SH-SY5Y (cell line): ENCODE measurements around the gene RSBN1L.

Experiments used
- GATA2 ChIP-seq: IDR thresholded peaks from 2 replicates; pipeline ENCODE4 v1.6.1; 2011; ENCODE audit warnings: mild to moderate bottlenecking, low read depth, low read length
- GATA3 ChIP-seq: IDR thresholded peaks from 2 replicates; pipeline ENCODE4 v1.6.1; 2011; ENCODE audit warnings: low read depth, mild to moderate bottlenecking, low read length, moderate library complexity

DNA sequence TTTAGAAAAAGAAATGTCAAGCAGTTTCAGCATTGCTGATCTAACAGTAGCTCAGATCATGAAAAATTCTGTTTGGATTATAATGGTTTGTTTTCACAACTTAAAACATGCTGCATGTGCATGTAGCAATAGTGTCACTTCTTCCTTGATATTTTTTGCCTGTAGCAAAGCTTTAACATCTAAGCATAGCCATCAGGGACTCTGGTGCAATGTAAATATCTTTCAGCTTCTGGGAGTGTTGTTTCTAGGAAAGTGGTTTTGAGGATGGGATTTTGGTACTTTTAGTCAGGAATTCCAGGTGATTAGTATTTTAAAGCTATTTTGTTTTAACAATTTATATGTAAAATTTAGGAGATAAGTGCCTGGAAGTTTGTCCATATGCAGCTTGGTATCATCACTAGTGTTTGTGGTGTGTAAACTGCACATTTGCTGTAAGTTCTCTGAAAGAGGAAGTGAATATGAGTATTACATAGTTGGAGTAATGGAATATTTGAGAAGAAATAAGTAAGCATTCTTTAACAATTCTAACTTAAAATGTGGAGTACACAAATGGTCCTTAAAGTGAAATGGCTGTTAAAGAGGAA lies 1.9 kb downstream of the RSBN1L start:
- TF ChIP-seq GATA3 (no peak), GATA2 (no peak)
